RPMI7951 (cell line): ENCODE results near the gene NRG3. TPM values are rescaled to one million over a fixed set of nuclear protein-coding genes. Genes with fewer than 3 reads are reported as not detected.

Experiments used
- DNase-seq: peaks from one replicate; pipeline ENCODE4 v3.0.0-alpha.2; 2012; ENCODE audit warnings: low read depth
- total RNA-seq: library from RNA; depleted of rRNA; stranded (reverse); fragments of >200 nt; shearing (Covaris generic); gene quantifications from 2 replicates; pipeline ENCODE4 v1.2.3, GENCODE V29; 2014

Gene NRG3
- total RNA-seq, 1 experiment from 2014 or later = not detected

DNA sequence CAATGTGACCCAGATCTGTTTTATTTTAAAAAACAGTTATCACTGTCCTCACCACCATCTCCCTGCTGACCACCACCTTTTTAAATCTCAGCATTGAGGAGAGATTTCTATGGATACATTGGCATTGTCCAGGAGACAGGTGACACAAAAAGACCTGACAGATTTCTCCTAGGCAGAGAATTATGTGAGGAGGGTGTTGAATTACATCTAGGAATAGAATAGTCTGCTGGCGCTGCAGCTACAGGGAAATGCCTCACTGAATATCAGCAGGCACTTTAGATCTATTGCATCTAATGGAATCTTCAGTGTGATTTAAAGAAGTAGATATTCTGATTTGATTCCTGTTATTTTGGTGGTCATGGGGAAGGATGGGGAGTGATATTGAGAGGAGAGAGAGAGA is 593.5 kb downstream of the NRG3 start:
- DNase-seq = no peak

DNA sequence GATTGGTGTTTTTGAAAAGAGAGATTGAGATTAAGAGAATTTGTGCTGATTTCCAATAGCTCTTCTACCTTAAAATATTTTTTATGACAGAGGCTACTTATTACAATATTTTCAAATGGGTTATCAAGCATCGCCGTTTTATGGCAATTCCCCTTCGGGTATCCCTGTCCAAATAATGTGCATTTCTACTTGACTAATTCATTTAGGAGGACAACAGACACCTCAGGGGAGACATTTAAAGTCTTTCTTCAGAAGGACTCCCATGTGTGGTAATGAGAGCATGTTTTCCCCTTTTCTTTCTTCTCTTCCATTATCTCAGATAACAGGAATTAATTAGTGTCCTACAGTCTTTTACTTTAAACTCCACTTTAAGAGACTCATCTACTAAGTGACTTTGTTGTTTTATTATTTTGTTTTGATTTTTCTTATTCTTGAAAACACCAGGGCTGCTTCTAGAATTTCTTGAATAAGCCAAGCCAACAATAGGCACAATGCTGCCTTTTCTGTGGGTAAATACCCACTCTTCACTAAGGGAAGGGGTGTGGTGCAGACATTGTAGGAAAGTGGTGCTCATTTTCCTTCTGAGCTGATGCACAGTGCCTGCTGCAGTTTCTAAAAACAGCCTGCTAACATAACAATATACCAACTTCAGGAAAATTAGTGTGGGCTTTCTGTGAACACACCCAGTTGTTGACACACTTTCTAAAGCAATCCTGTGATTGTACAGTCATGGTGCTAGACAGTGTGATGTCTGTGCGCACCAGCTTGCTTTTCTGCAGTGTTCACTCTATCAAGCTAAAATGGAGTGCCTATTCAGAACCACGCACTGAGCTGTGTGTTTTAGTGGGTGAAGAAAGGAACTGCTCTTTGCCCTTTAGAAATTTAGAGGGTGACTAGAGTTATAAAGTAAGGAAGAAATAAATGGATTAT is 597.7 kb downstream of the NRG3 start:
- no peak for DNase-seq

GRCh38 chr10:82477776-82478175 is 602.8 kb downstream of the NRG3 start:
- DNase-seq = no peak

GRCh38 chr10:82492647-82493046 is 617.7 kb downstream of the NRG3 start:
- no peak for DNase-seq

DNA sequence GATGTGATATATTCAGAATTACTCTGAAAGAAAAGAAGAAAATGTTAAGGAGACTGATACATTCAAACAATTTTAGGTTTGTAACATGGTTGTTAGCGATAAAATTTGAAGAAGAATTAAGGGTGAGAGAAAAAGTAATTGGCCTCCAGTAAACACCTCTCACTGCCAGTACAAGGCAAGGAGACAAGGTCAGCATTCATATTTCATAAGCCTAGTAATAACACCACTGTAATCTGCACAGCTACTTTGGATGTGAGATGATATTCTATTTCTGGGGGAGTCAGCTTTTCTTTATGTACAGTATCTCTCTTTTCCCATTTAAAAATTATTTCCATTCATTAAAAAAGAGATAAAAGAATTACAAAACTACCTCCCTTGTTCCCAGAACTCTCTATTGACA is 621.1 kb downstream of the NRG3 start:
- DNase-seq = no peak

DNA sequence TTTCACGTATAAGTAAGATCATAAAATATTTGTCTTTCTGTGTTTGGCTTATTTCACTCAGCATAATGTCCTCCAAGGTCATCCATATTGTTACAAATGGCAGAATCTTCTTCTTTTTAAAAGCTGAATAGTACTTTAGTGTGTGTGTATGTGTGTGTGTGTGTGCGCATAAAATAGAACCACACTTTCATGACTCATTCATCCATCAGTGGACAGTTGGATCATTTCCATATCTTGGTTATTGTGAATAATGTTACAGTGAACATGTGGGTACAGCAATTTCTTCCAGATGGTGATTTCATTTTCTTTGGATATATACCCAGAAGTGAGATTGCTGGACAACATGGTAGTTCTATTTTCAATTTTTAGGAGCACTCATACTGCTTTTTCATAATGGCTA is 622.4 kb downstream of the NRG3 start:
- DNase-seq = peak; percentile 28

GRCh38 chr10:82498976-82499375 is 624.0 kb downstream of the NRG3 start:
- DNase-seq = no peak

- DNase-seq = no peak
Observed at GRCh38 chr10:82505009-82505408, 630.0 kb downstream of the NRG3 start.

DNA sequence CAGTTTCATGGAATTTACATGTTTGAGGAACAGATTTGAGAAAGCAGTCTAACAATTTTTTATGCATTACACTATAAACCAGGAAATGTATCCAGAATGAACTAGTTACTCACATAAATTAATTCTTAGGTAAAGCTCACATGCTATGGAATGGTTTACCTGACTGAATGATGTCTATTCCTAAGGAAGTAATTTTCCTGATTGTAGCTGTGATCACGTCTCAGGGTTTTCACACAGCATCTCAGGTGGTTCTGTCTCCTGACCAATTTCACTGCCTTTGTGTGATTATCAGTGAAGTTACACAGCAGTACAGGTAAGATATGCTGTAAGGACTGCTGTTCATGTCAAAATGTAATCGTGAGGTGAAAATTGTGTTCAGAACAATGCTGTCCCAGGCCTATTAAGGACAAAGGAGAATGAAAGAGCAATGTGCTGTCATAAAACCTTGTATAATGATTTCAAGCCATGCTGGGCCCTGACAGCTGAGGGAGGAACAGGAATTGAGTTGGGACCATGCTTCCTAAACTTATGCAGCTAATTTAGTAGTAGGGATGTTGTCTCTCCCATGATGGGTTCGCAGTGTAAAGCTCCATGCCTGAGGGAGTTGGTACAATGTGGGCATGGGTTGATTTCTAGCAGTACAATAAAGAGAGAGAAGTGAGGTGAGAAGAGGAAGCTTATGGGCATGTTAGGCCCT is 631.8 kb downstream of the NRG3 start:
- no peak for DNase-seq

DNA sequence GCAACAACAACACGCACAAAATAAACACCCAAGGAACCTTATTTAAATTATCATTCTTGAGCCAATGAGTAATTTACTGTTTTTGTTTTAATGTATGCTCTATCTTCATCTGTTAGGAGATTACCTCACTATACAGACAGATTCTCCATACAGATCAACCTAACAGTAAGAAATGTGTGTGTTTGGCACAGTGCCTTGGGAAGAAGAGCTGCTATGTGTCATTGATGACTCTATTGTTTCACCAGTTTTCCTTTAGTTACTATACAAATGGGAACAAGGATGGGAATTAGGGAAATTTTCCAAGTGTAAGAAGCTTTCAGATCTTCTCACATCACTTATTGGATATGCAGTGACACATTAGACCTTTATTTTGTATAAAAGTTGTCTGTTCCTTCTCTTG is 640.3 kb downstream of the NRG3 start:
- no peak for DNase-seq

GRCh38 chr10:82529062-82529461 is 654.1 kb downstream of the NRG3 start:
- DNase-seq = no peak

DNA sequence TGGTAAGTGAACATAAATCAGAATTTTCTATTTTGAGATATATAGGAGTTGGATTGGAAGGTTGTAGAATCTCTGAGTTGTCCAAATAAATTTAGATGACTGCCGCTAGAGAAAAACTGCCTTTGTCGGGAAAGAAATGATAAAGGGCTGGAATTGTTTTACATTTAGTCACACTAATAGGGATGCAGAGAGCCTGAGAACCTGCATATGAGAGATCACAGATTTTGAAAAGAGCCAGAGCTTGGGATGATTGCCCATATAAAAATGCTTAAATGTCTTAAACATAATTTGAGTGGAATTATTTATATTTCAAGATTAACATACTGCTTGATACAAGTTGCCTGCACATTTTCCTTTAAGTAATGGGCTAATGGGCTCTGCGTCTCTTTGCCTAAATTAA is 660.5 kb downstream of the NRG3 start:
- DNase-seq = no peak

DNA sequence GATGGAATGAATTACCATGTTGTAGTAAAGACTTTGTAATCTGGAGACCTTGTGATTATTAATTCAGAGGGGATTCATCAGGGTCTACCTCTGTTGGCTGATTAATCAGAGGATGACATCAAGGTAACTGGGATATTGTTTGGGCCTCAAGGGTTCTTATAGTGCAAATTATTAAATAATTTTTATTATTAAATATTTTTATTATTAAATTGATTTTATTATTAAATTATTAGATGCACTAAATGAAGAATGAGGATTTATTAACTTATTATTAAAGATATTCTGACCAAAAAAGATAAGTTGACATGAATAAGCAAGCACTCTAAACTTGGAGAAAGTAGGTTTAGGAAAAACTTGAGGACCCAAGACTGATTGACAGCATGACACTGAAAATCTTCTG is 661.7 kb downstream of the NRG3 start:
- DNase-seq = no peak

- no peak for DNase-seq
Observed at GRCh38 chr10:82538272-82538671, 663.3 kb downstream of the NRG3 start.

DNA sequence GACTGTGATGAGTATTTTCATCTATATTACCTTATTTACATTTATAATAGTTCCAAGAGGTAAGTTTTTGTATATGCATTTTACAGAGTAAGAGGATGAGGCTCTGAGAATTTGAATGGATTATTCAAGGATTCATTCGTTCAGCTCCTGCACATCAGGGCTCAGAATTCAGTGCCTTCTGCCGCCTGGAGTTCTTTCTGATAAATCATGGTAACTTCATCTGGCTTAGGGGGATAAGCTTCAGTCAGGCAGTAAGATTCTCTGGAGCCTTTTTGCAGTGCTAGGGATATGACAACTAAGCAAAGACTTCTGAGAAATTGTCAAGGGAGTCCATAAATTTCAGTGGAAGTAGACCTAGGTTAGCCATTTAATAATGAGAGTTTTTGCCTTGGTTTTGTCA is 668.6 kb downstream of the NRG3 start:
- no peak for DNase-seq

GRCh38 chr10:82544377-82544776 is 669.4 kb downstream of the NRG3 start:
- no peak for DNase-seq

DNA sequence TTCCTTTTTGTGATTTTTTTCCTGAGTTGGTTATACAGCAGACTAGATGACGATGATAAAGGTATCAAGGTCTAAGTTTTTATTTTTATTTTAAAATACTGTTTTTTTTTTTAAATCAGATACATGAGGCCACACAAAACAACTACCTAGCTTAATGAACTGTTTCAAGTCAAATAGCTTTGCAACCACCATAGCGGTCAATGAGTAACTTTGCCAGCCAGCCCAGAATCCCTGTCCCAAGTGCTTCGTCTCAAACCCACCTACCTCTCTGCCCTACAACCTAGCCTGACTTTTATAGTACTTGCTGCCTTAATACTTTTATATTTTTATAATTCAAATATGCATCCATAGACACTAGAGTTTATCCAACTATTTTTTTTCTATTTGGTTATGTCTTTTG is 676.5 kb downstream of the NRG3 start:
- no peak for DNase-seq

GRCh38 chr10:82552267-82552666 is 677.3 kb downstream of the NRG3 start:
- no peak for DNase-seq

DNA sequence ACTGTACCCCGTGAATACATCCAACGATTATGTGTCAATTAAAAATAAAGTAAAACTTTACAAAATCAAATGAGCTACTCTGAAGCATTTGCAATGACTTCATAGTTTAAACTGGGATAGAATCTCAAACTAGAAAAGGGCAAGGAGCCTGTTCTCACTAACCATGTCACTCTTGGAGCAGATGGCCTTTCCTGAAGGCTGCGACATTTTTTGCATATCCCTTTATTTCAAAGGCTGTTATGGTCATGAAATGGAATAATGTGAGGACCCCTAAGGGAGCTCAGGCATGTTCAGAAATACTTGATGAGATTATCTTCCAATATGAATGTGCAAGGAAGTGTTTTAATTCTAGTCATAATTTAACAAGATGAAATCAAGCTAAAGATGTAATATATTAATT is 679.4 kb downstream of the NRG3 start:
- DNase-seq = no peak

DNA sequence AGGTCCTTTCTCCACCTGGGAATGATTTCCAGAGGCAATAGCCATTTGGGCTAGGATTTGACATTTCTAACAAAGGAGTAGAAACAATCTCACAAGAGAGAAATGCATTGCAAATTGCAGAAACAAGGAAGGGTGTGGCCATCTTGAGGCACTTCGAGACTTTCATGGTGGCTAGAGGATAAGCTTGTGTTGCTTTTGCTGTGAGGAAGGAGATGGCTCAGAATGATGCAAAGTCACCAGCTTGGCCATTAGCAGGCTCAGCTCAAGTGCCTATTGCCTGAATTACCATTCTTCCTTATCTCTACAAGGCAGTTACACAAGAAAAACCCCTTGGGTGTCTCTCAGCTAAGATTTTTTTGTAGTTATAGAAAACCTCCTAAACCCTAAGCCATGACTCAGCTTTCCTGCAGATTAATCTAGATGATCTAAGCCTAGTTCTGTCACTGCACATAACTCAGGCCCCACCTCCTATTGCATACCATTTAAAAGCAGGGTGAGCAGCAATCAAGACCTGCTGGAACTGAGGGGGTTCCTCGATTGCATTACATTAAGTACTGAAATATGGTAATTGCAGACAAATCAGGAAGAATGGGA is 683.1 kb downstream of the NRG3 start:
- DNase-seq = no peak

DNA sequence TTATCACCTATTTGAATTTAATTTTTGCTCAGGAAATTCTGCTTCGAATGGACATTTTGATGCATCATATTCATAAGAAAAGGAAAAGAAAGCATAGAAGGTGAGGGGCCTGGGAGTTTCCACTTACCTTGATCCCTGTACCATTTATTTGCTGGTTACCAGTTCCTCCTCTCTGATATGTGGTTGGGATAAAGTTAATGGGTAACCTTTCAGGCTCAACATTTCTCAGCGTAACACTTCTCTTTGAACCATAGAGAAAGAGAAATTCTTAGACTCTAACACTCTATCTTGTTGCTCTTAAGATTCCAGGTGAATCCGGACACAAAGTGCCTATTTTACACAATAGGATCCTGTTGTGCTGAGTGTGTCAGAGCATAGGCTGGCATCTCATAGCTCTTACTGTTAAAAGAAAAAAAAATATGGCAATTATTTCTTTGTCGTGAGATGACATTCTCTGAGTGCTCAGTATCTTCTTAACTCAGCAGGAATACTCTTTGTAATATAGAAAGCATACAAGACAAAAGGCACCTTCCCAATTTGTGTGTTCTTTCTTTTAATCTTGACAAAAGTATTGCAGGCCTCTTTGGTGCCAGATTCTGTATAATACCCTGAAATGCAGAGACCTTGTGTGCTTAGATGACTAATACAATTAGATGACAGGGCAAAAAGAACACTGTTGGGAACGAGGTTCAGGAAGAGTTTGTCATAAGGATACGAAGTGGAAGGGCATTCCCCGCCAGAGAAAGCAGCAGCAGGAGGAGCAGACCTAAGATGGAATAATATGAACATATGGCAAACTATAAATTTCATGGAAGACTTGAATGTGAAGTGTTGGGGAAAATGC is 689.6 kb downstream of the NRG3 start:
- DNase-seq = no peak

DNA sequence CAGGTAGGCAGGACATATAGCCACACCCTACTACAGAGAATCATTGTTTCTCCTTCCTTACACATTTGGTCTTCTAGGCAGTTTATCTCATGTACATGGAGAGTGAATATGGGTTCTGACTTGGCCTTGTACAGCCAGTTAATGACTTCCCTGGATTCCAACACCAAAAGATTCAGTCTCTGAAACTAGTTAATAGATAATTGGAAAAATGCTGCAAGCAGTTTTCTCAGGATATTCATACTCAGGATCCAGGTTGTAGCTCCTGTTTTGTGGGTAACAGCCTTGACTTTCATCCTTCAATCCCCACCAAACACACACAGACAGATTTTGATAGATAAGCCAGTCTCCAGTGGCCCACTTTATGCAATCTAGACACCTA is 690.2 kb downstream of the NRG3 start:
- DNase-seq = no peak
